DOHH2 (cell line): Measurements from ENCODE around the gene LIPC.

Experiments
- H3F3A ChIP-seq: fragments of 200-600 bp; sonication (generic), shearing (Covaris generic); 2 replicates; pipeline ENCODE4 v1.6.0; 2016; ENCODE audit warnings: antibody characterized with exemption, mild to moderate bottlenecking; ENCODE audit not compliant: control insufficient read depth, insufficient read depth
- H3K27ac ChIP-seq: fragments of 200-600 bp; sonication (generic); 2 replicates; pipeline ENCODE4 v1.5.1; 2014; ENCODE audit warnings: low read depth, mild to moderate bottlenecking, low read length, moderate library complexity
- H3K27me3 ChIP-seq: fragments of 200-600 bp; sonication (generic); 2 replicates; pipeline ENCODE4 v1.6.1; 2014; ENCODE audit warnings: mild to moderate bottlenecking, low read length, mixed read lengths; ENCODE audit not compliant: control insufficient read depth
- H3K36me3 ChIP-seq: fragments of 200-600 bp; sonication (generic); 2 replicates; pipeline ENCODE4 v1.6.1; 2014; ENCODE audit warnings: mild to moderate bottlenecking, low read length, moderate library complexity, mixed read lengths; ENCODE audit not compliant: control insufficient read depth
- H3K4me1 ChIP-seq: fragments of 200-600 bp; sonication (generic); 2 replicates; pipeline ENCODE4 v1.6.1; 2014; ENCODE audit warnings: mild to moderate bottlenecking, low read length, mixed read lengths; ENCODE audit not compliant: control insufficient read depth
- H3K4me2 ChIP-seq: fragments of 200-600 bp; sonication (generic); 2 replicates; pipeline ENCODE4 v1.6.0; 2014; ENCODE audit warnings: mild to moderate bottlenecking, low read length, moderate library complexity
- H3K4me3 ChIP-seq: fragments of 200-600 bp; sonication (generic); 2 replicates; pipeline ENCODE4 v1.5.1; 2014; ENCODE audit warnings: mild to moderate bottlenecking, low read length, mixed read lengths
- H3K79me2 ChIP-seq: fragments of 200-600 bp; sonication (generic); 2 replicates; pipeline ENCODE4 v1.6.1; 2014; ENCODE audit warnings: mild to moderate bottlenecking, low read length, mixed read lengths; ENCODE audit not compliant: control insufficient read depth
- H3K9me2 ChIP-seq: fragments of 200-600 bp; sonication (generic); replicated peaks from 2 replicates; pipeline ENCODE4 v1.6.1; 2014; ENCODE audit warnings: mild to moderate bottlenecking, low read length, mixed read lengths; ENCODE audit not compliant: control insufficient read depth
- H3K9me3 ChIP-seq: fragments of 200-600 bp; sonication (generic); 2 replicates; pipeline ENCODE4 v1.6.1; 2014; ENCODE audit warnings: antibody characterized with exemption, low read length, mixed read lengths; ENCODE audit not compliant: control insufficient read depth, insufficient read depth
- H4K20me1 ChIP-seq: fragments of 200-600 bp; sonication (generic); 2 replicates; pipeline ENCODE4 v1.6.0; 2014; ENCODE audit warnings: low read depth, mild to moderate bottlenecking, antibody characterized with exemption, low read length, moderate library complexity; ENCODE audit not compliant: control insufficient read depth, insufficient read depth
- EZH2phosphoT487 ChIP-seq: fragments of 200-600 bp; sonication (generic); IDR thresholded peaks from 2 replicates; pipeline ENCODE4 v1.6.1; 2017; ENCODE audit warnings: borderline replicate concordance, mild to moderate bottlenecking, antibody characterized with exemption, low read length, moderate library complexity, mixed read lengths
- TF ChIP-seq, protein P1 (sequence below): fragments of 200-600 bp; sonication (generic); IDR thresholded peaks from one replicate; pipeline ENCODE4 v1.5.1; 2014; ENCODE audit warnings: antibody characterized with exemption, mild to moderate bottlenecking, low read depth, low read length; ENCODE audit not compliant: poor library complexity, severe bottlenecking

Gene LIPC

GRCh38 chr15:58608129-58608590 is 176.4 kb downstream of the LIPC start:
- no peaks in the 10 kb centered on the region for H3K4me1 ChIP-seq
- no peaks in the 10 kb centered on the region for H3K9me3 ChIP-seq
- no peak overlapping the region for H3K4me2 ChIP-seq
- no peaks in the 10 kb centered on the region for H4K20me1 ChIP-seq
- TF ChIP-seq, protein P1, sequence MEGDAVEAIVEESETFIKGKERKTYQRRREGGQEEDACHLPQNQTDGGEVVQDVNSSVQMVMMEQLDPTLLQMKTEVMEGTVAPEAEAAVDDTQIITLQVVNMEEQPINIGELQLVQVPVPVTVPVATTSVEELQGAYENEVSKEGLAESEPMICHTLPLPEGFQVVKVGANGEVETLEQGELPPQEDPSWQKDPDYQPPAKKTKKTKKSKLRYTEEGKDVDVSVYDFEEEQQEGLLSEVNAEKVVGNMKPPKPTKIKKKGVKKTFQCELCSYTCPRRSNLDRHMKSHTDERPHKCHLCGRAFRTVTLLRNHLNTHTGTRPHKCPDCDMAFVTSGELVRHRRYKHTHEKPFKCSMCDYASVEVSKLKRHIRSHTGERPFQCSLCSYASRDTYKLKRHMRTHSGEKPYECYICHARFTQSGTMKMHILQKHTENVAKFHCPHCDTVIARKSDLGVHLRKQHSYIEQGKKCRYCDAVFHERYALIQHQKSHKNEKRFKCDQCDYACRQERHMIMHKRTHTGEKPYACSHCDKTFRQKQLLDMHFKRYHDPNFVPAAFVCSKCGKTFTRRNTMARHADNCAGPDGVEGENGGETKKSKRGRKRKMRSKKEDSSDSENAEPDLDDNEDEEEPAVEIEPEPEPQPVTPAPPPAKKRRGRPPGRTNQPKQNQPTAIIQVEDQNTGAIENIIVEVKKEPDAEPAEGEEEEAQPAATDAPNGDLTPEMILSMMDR: no peak
- TF ChIP-seq EZH2phosphoT487: no peak
- H3K79me2 ChIP-seq: no peaks in the 10 kb centered on the region
- no peak overlapping the region for H3K27ac ChIP-seq
- no peaks in the 10 kb centered on the region for H3K27me3 ChIP-seq
- peaks cover 15% of the 10 kb centered on the region for H3K36me3 ChIP-seq
- no peak overlapping the region for H3K4me3 ChIP-seq
- no peaks in the 10 kb centered on the region for H3F3A ChIP-seq
- H3K9me2 ChIP-seq: no peaks in the 10 kb centered on the region

GRCh38 chr15:58608711-58609110 is 176.9 kb downstream of the LIPC start:
- Histone ChIP-seq H3K9me3 (no peaks in the 10 kb centered on the region), H3K27me3 (no peaks in the 10 kb centered on the region), H3K36me3 (peaks cover 13% of the 10 kb centered on the region), H3K79me2 (no peaks in the 10 kb centered on the region), H4K20me1 (no peaks in the 10 kb centered on the region), H3K4me1 (no peaks in the 10 kb centered on the region), H3K4me2 (no peak overlapping the region), H3K27ac (no peak overlapping the region), H3K9me2 (no peaks in the 10 kb centered on the region), H3K4me3 (no peak overlapping the region), H3F3A (no peaks in the 10 kb centered on the region)
- TF ChIP-seq EZH2phosphoT487: no peak
- TF ChIP-seq, protein P1: no peak

- no peaks in the 10 kb centered on the region for H3K27me3 ChIP-seq
- H3K4me3 ChIP-seq: no peak overlapping the region
- peaks cover 6% of the 10 kb centered on the region for H3K9me3 ChIP-seq
- no peak overlapping the region for H3K4me2 ChIP-seq
- no peaks in the 10 kb centered on the region for H3K9me2 ChIP-seq
- no peaks in the 10 kb centered on the region for H3K4me1 ChIP-seq
- no peaks in the 10 kb centered on the region for H3F3A ChIP-seq
- H3K36me3 ChIP-seq: peaks cover 26% of the 10 kb centered on the region
- H4K20me1 ChIP-seq: no peaks in the 10 kb centered on the region
- no peak overlapping the region for H3K27ac ChIP-seq
- no peak for TF ChIP-seq EZH2phosphoT487
- TF ChIP-seq, protein P1: no peak
- H3K79me2 ChIP-seq: no peaks in the 10 kb centered on the region
Measured at GRCh38 chr15:58611731-58612676, 180.2 kb downstream of the LIPC start.
